K562 (cell line): Measurements from ENCODE around the gene SIGLEC6. TPM values are rescaled to one million over a fixed set of nuclear protein-coding genes. Genes with fewer than 3 reads are reported as not detected.

Experiments
- ARID1B ChIP-seq: fragments of 450-650 bp; IDR thresholded peaks from 2 replicates; pipeline ENCODE4 v1.6.1; 2016; ENCODE audit warnings: antibody characterized with exemption, mild to moderate bottlenecking, inconsistent platforms
- ARNT ChIP-seq, 2 experiments: fragments of 450-650 bp; IDR thresholded peaks; 2 replicates each; pipeline ENCODE4 v1.6.1; 2016; ENCODE audit warnings: mild to moderate bottlenecking in 1 of 2
- ATF1 ChIP-seq, 2 experiments: fragments of 450-650 bp in 1 of 2; IDR thresholded peaks; 2 replicates each; pipeline ENCODE4 v1.6.1; 2016; ENCODE audit warnings: missing compliant biosample characterization in 1 of 2, missing genetic modification characterization in 1 of 2
- ATF3 ChIP-seq, 2 experiments: fragments of 450-650 bp in 1 of 2; sonication (generic) in 1 of 2; formaldehyde crosslinking in 1 of 2; IDR thresholded peaks in 1 of 2; conservative IDR thresholded peaks in 1 of 2; 2 replicates each; pipeline versions ENCODE4 v1.6.1 to v1.8.1; 2016 to 2023; ENCODE audit warnings: mild to moderate bottlenecking in 2 of 2, moderate library complexity in 2 of 2, inconsistent platforms in 1 of 2, missing genetic modification reagents in 1 of 2
- ATF7 ChIP-seq: fragments of 450-650 bp; IDR thresholded peaks from 2 replicates; pipeline ENCODE4 v1.7.1; 2014; ENCODE audit warnings: mild to moderate bottlenecking, moderate library complexity
- BHLHE40 ChIP-seq: IDR thresholded peaks from 2 replicates; pipeline ENCODE4 v1.6.1; 2011; ENCODE audit warnings: low read length, improper control_type of control experiment
- C11orf30 ChIP-seq: fragments of 450-650 bp; IDR thresholded peaks from 2 replicates; pipeline ENCODE4 v1.6.1; 2016; ENCODE audit warnings: low read depth, mild to moderate bottlenecking
- CCAR2 ChIP-seq: fragments of 200-400 bp; formaldehyde crosslinking; IDR thresholded peaks from 2 replicates; pipeline ENCODE4 v1.6.1; 2017; ENCODE audit warnings: mild to moderate bottlenecking, low read depth, low read length
- CREM ChIP-seq: IDR thresholded peaks from 2 replicates; pipeline ENCODE4 v1.6.1; 2014; ENCODE audit warnings: antibody characterized with exemption, low read depth
- CXXC5 ChIP-seq: fragments of 250-450 bp; sonication (Bioruptor Pico); IDR thresholded peaks from 2 replicates; pipeline ENCODE4 v1.8.0; 2022; ENCODE audit warnings: inconsistent platforms, mild to moderate bottlenecking, moderate library complexity
- ELF1 ChIP-seq: fragments of 200-800 bp; sonication (Bioruptor generic); IDR thresholded peaks from 2 replicates; pipeline ENCODE4 v1.6.1; 2016; ENCODE audit warnings: missing genetic modification characterization, missing compliant biosample characterization
- EP400 ChIP-seq: fragments of 450-650 bp; IDR thresholded peaks from 2 replicates; pipeline ENCODE4 v1.6.1; 2017; ENCODE audit warnings: antibody characterized with exemption, mild to moderate bottlenecking, moderate library complexity
- ETV5 ChIP-seq: sonication (generic); formaldehyde crosslinking; IDR thresholded peaks from 2 replicates; pipeline ENCODE4 v1.4.0; 2020; ENCODE audit warnings: low read depth, mild to moderate bottlenecking, missing genetic modification reagents
- GATA2 ChIP-seq: sonication (generic); formaldehyde crosslinking; IDR thresholded peaks from 2 replicates; pipeline ENCODE4 v1.4.0; 2020; ENCODE audit warnings: mild to moderate bottlenecking, missing genetic modification reagents
- GATAD2A ChIP-seq: fragments of 450-650 bp; IDR thresholded peaks from 2 replicates; pipeline ENCODE4 v1.6.1; 2017
- MNT ChIP-seq, 2 experiments: fragments of 450-650 bp; conservative IDR thresholded peaks; 2 replicates each; pipeline ENCODE4 v1.6.1; 2017; ENCODE audit warnings: mild to moderate bottlenecking in 2 of 2, moderate library complexity in 2 of 2
- NFIC ChIP-seq: fragments of 450-650 bp; IDR thresholded peaks from 2 replicates; pipeline ENCODE4 v1.6.1; 2017; ENCODE audit warnings: mild to moderate bottlenecking, inconsistent platforms
- PML ChIP-seq: IDR thresholded peaks from 2 replicates; pipeline ENCODE4 v1.6.1; 2012; ENCODE audit warnings: low read length, inconsistent platforms
- POLR2AphosphoS5 ChIP-seq: IDR thresholded peaks from 2 replicates; pipeline ENCODE4 v1.6.1; 2011; ENCODE audit warnings: mild to moderate bottlenecking, low read depth, low read length, moderate library complexity; ENCODE audit not compliant: control insufficient read depth, insufficient read depth
- RAD21 ChIP-seq, 2 experiments: fragments of 250-450 bp in 1 of 2; fragments of 450-650 bp in 1 of 2; sonication (Bioruptor Pico) in 1 of 2; formaldehyde crosslinking in 1 of 2; IDR thresholded peaks in 1 of 2; conservative IDR thresholded peaks in 1 of 2; 2 replicates each; pipeline versions ENCODE4 v1.4.0 to v1.8.0; 2020 to 2022; ENCODE audit warnings: mild to moderate bottlenecking in 2 of 2, moderate library complexity in 1 of 2
- SMARCA5 ChIP-seq: fragments of 450-650 bp; IDR thresholded peaks from 2 replicates; pipeline ENCODE4 v1.6.1; 2016
- SMARCE1 ChIP-seq: fragments of 450-650 bp; IDR thresholded peaks from 2 replicates; pipeline ENCODE4 v1.7.1; 2016; ENCODE audit warnings: mild to moderate bottlenecking
- TAL1 ChIP-seq: fragments of 450-650 bp; IDR thresholded peaks from 2 replicates; pipeline ENCODE4 v1.6.1; 2016; ENCODE audit warnings: mild to moderate bottlenecking
- TBL1XR1 ChIP-seq, 2 experiments: IDR thresholded peaks; 2 replicates each; pipeline ENCODE4 v1.6.1; 2012; ENCODE audit warnings: improper control_type of control experiment in 2 of 2, low read length in 2 of 2, mild to moderate bottlenecking in 1 of 2
- ZNF133 ChIP-seq: fragments of 250-450 bp; sonication (Bioruptor Pico); IDR thresholded peaks from 2 replicates; pipeline ENCODE4 v1.4.0; 2020; ENCODE audit warnings: mild to moderate bottlenecking
- ZNF197 ChIP-seq: fragments of 200-800 bp; sonication (Bioruptor generic); IDR thresholded peaks from 2 replicates; pipeline ENCODE4 v1.6.1; 2016; ENCODE audit warnings: low read depth, missing genetic modification characterization, missing compliant biosample characterization
- ZNF639 ChIP-seq, 2 experiments: fragments of 200-800 bp in 1 of 2; sonication (Bioruptor generic) in 1 of 2; sonication (generic) in 1 of 2; formaldehyde crosslinking in 1 of 2; IDR thresholded peaks in 1 of 2; conservative IDR thresholded peaks in 1 of 2; 2 replicates each; pipeline versions ENCODE4 v1.5.0 to v1.6.1; 2016 to 2020; ENCODE audit warnings: missing compliant biosample characterization in 1 of 2, missing genetic modification characterization in 1 of 2, missing genetic modification reagents in 1 of 2
- polyA plus RNA-seq, 8 experiments: library from polyadenylated mRNA; depleted of rRNA in 4 of 8; stranded (reverse) in 5 of 8; unstranded in 3 of 8; fragments of >200 nt; fragmentation: Nextera tagmentation in 2 of 8; fragmentation: Illumina TruSeq in 1 of 8; extraction: Ambion mirVana in 2 of 8; extraction: Trizol in 1 of 8; gene quantifications; 2 replicates each; pipeline versions ENCODE4 v1.2.1 to v1.2.3, GENCODE V29; 2011 to 2014; ENCODE audit warnings: inconsistent platforms in 1 of 8, missing spikeins in 1 of 8
- total RNA-seq, 7 experiments: library from RNA; depleted of rRNA in 6 of 7; stranded (reverse); fragments of >200 nt in 6 of 7; fragmentation: Illumina TruSeq in 2 of 7; extraction: Trizol in 2 of 7; gene quantifications; 2 replicates each; pipeline versions ENCODE4 v1.2.1 to v1.2.3, GENCODE V29; 2011 to 2021; ENCODE audit warnings: low replicate concordance in 1 of 7

The SIGLEC6 gene
- total and polyA plus RNA-seq, 9 of the 15 experiments (the other 6 are each of a cell fraction or from before 2014, with no cell fraction given): 0.03 to 17.5 (median 0.71) TPM

- peak; percentile 50; the same call in 1 of the 2 replicates for TF ChIP-seq ZNF197 (CRISPR knock-in tag)
- TF ChIP-seq C11orf30: no peak
- 0 out of 2 replicates have a peak, but pooled peaks have one; percentile 8 for TF ChIP-seq ATF3 (IDR thresholded peaks at IDR 0.05)
- TF ChIP-seq ATF3 (CRISPR knock-in tag; conservative IDR thresholded peaks at IDR 0.05): no peak
- no peak for TF ChIP-seq ATF1 (CRISPR knock-in tag; IDR thresholded peaks at IDR 0.05)
- peak; percentile 25; the same call in 1 of the 2 replicates for TF ChIP-seq ATF1 (tag; IDR thresholded peaks at IDR 0.05)
- no peak for TF ChIP-seq ELF1 (tag)
- peak; percentile 38; the same call in 1 of the 2 replicates for TF ChIP-seq PML
- TF ChIP-seq GATA2: peak; percentile 37; the same call in 1 of the 2 replicates
- TF ChIP-seq SMARCA5: peak; percentile 72; the same call in 1 of the 2 replicates
- TF ChIP-seq CXXC5: peak; percentile 32
- peak; percentile 86 for TF ChIP-seq NFIC
- peak; percentile 61 for TF ChIP-seq EP400
- TF ChIP-seq CCAR2: no peak
- peak; percentile 55 for TF ChIP-seq ATF7
- TF ChIP-seq RAD21 (CRISPR knock-in tag; conservative IDR thresholded peaks at IDR 0.05 in 1 of 2, IDR thresholded peaks at IDR 0.05 in 1 of 2): peak; percentile 26 to 51; a peak in 3 of 4 replicates
- peak; percentile 22 to 49; a peak in 2 of 4 replicates for TF ChIP-seq MNT (conservative IDR thresholded peaks at IDR 0.05)
- TF ChIP-seq BHLHE40: 0 out of 2 replicates have a peak, but pooled peaks have one; percentile 24
- peak in 1 of 2 experiments; percentile 59; a peak in 1 of 4 replicates for TF ChIP-seq TBL1XR1 (IDR thresholded peaks at IDR 0.05; ENCODE audit: low read length in 2 of 2)
- 0 out of 2 replicates have a peak, but pooled peaks have one; percentile 33 for TF ChIP-seq ETV5 (CRISPR knock-in tag)
- peak in 1 of 2 experiments; percentile 54; a peak in 1 of 4 replicates for TF ChIP-seq ZNF639 (CRISPR knock-in tag; conservative IDR thresholded peaks at IDR 0.05 in 1 of 2, IDR thresholded peaks at IDR 0.05 in 1 of 2)
- TF ChIP-seq TAL1: peak; percentile 42
- TF ChIP-seq ARNT (IDR thresholded peaks at IDR 0.05): peak in 1 of 2 experiments; percentile 70; a peak in 1 of 4 replicates
- peak; percentile 78 for TF ChIP-seq ARID1B
- TF ChIP-seq CREM: peak; percentile 44
- no peak for TF ChIP-seq ZNF133
- peak; percentile 28; the same call in 1 of the 2 replicates for TF ChIP-seq SMARCE1
- 0 out of 2 replicates have a peak, but pooled peaks have one; percentile 15 for TF ChIP-seq GATAD2A
- TF ChIP-seq POLR2AphosphoS5: peak; percentile 39; the same call in 1 of the 2 replicates
Measured at GRCh38 chr19:51572410-51572809, 40.9 kb upstream of the SIGLEC6 start (continued).
